COLO829 (cell line): ENCODE data around the gene DOCK9.

Experiments
- DNase-seq: peaks from one replicate; pipeline ENCODE4 v3.0.0; 2012; ENCODE audit warnings: low spot score

DOCK9 gene

GRCh38 chr13:98795220-98795619, 182.6 kb downstream of the DOCK9 start:
- no peak for DNase-seq

GRCh38 chr13:98794498-98794897, 183.4 kb downstream of the DOCK9 start:
- no peak for DNase-seq

- DNase-seq, result no peak
Observed at GRCh38 chr13:98792785-98793495, 184.9 kb downstream of the DOCK9 start.

- DNase-seq, result no peak
Observed at GRCh38 chr13:98792321-98792720, 185.5 kb downstream of the DOCK9 start.

- DNase-seq, result no peak
Observed at GRCh38 chr13:98791611-98792010, 186.3 kb downstream of the DOCK9 start.

- no peak for DNase-seq
Observed at GRCh38 chr13:98787996-98788395, 189.9 kb downstream of the DOCK9 start.

GRCh38 chr13:98787173-98787572, 190.7 kb downstream of the DOCK9 start:
- no peak for DNase-seq

GRCh38 chr13:98786023-98786422, 191.8 kb downstream of the DOCK9 start:
- DNase-seq, result no peak

GRCh38 chr13:98785405-98785804, 192.5 kb downstream of the DOCK9 start:
- DNase-seq, result no peak

GRCh38 chr13:98784666-98785065, 193.2 kb downstream of the DOCK9 start:
- no peak for DNase-seq

GRCh38 chr13:98783856-98784478, 193.9 kb downstream of the DOCK9 start:
- no peak for DNase-seq

GRCh38 chr13:98782654-98783053, 195.2 kb downstream of the DOCK9 start:
- no peak for DNase-seq

GRCh38 chr13:98781905-98782304, 196.0 kb downstream of the DOCK9 start:
- no peak for DNase-seq

GRCh38 chr13:98781470-98781869, 196.4 kb downstream of the DOCK9 start:
- no peak for DNase-seq

GRCh38 chr13:98781045-98781444, 196.8 kb downstream of the DOCK9 start:
- DNase-seq, result no peak

GRCh38 chr13:98780451-98780850, 197.4 kb downstream of the DOCK9 start:
- DNase-seq, result no peak

GRCh38 chr13:98779695-98780094, 198.2 kb downstream of the DOCK9 start:
- no peak for DNase-seq

- no peak for DNase-seq
Observed at GRCh38 chr13:98778749-98779148, 199.1 kb downstream of the DOCK9 start.

- DNase-seq, result no peak
Observed at GRCh38 chr13:98776644-98777043, 201.2 kb downstream of the DOCK9 start.

- no peak for DNase-seq
Observed at GRCh38 chr13:98775844-98776598, 201.8 kb downstream of the DOCK9 start.

GRCh38 chr13:98775386-98775785, 202.5 kb downstream of the DOCK9 start:
- no peak for DNase-seq

GRCh38 chr13:98774776-98775175, 203.1 kb downstream of the DOCK9 start:
- no peak for DNase-seq

GRCh38 chr13:98773921-98774320, 203.9 kb downstream of the DOCK9 start:
- no peak for DNase-seq
